ENCODE data around the gene DUSP8. TPM values are rescaled to one million over a fixed set of nuclear protein-coding genes. Genes with fewer than 3 reads are reported as not detected.

Gene DUSP8
- total and polyA plus RNA-seq, 2 of the 8 experiments (the other 6 are each of a cell fraction or from before 2014, with no cell fraction given), result 2.8 to 3.6 TPM

GRCh38 chr11:1548221-1549070 is 23.6 kb downstream of the DUSP8 start (continued):
- TF ChIP-seq, protein P1, sequence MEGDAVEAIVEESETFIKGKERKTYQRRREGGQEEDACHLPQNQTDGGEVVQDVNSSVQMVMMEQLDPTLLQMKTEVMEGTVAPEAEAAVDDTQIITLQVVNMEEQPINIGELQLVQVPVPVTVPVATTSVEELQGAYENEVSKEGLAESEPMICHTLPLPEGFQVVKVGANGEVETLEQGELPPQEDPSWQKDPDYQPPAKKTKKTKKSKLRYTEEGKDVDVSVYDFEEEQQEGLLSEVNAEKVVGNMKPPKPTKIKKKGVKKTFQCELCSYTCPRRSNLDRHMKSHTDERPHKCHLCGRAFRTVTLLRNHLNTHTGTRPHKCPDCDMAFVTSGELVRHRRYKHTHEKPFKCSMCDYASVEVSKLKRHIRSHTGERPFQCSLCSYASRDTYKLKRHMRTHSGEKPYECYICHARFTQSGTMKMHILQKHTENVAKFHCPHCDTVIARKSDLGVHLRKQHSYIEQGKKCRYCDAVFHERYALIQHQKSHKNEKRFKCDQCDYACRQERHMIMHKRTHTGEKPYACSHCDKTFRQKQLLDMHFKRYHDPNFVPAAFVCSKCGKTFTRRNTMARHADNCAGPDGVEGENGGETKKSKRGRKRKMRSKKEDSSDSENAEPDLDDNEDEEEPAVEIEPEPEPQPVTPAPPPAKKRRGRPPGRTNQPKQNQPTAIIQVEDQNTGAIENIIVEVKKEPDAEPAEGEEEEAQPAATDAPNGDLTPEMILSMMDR (IDR thresholded peaks at IDR 0.05; ENCODE audit: control extremely low read depth in 1 of 3, insufficient read depth in 1 of 3, low read depth in 1 of 3, low read length in 3 of 3), result no peak
- TF ChIP-seq SUZ12 (IDR thresholded peaks at IDR 0.05; ENCODE audit: low read length) (0 out of 2 replicates have a peak, but pooled peaks have one; percentile 12), KDM5A (IDR thresholded peaks at IDR 0.05; ENCODE audit: low read length) (no peak), BACH1 (IDR thresholded peaks at IDR 0.05; ENCODE audit: low read length) (no peak), NANOG (IDR thresholded peaks at IDR 0.05; ENCODE audit: insufficient read depth, low read depth, low read length, poor library complexity, severe bottlenecking) (no peak), RAD21 (IDR thresholded peaks at IDR 0.05 in 1 of 2, conservative IDR thresholded peaks at IDR 0.05 in 1 of 2; ENCODE audit: low read depth in 2 of 2, low read length in 2 of 2) (no peak), MAX (IDR thresholded peaks at IDR 0.05) (peak; percentile 72), CHD2 (IDR thresholded peaks at IDR 0.05; ENCODE audit: low read length) (no peak), SP1 (IDR thresholded peaks at IDR 0.05; ENCODE audit: low read depth, low read length) (no peak), TAF7 (optimal IDR thresholded peaks at IDR 0.05; ENCODE audit: borderline replicate concordance, low read depth, low read length) (no peak), POLR2A (IDR thresholded peaks at IDR 0.05; ENCODE audit: control extremely low read depth in 1 of 2, low read depth in 2 of 2, low read length in 2 of 2) (peak in 1 of 2 experiments; percentile 71; a peak in 2 of 3 replicates), KDM1A (IDR thresholded peaks at IDR 0.05; ENCODE audit: borderline replicate concordance, low read length) (no peak), HDAC6 (IDR thresholded peaks at IDR 0.05; ENCODE audit: low read depth, low read length) (no peak), ASH2L (IDR thresholded peaks at IDR 0.05; ENCODE audit: low read length) (no peak), TEAD4 (IDR thresholded peaks at IDR 0.05; ENCODE audit: low read depth, low read length) (peak; percentile 24; the same call in 1 of the 2 replicates), TBP (IDR thresholded peaks at IDR 0.05; ENCODE audit: low read depth, low read length) (peak; percentile 76)
- TF ChIP-seq, protein P2, sequence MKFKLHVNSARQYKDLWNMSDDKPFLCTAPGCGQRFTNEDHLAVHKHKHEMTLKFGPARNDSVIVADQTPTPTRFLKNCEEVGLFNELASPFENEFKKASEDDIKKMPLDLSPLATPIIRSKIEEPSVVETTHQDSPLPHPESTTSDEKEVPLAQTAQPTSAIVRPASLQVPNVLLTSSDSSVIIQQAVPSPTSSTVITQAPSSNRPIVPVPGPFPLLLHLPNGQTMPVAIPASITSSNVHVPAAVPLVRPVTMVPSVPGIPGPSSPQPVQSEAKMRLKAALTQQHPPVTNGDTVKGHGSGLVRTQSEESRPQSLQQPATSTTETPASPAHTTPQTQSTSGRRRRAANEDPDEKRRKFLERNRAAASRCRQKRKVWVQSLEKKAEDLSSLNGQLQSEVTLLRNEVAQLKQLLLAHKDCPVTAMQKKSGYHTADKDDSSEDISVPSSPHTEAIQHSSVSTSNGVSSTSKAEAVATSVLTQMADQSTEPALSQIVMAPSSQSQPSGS (IDR thresholded peaks at IDR 0.05; ENCODE audit: low read length), result no peak
- TF ChIP-seq, protein P3, sequence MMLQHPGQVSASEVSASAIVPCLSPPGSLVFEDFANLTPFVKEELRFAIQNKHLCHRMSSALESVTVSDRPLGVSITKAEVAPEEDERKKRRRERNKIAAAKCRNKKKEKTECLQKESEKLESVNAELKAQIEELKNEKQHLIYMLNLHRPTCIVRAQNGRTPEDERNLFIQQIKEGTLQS (IDR thresholded peaks at IDR 0.05; ENCODE audit: insufficient read depth, low read depth, low read length), result no peak
